ENCODE data around the gene PPM1M. TPM values are rescaled to one million over a fixed set of nuclear protein-coding genes. Genes with fewer than 3 reads are reported as not detected.

Gene PPM1M, protein sequence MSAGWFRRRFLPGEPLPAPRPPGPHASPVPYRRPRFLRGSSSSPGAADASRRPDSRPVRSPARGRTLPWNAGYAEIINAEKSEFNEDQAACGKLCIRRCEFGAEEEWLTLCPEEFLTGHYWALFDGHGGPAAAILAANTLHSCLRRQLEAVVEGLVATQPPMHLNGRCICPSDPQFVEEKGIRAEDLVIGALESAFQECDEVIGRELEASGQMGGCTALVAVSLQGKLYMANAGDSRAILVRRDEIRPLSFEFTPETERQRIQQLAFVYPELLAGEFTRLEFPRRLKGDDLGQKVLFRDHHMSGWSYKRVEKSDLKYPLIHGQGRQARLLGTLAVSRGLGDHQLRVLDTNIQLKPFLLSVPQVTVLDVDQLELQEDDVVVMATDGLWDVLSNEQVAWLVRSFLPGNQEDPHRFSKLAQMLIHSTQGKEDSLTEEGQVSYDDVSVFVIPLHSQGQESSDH
- total RNA-seq = 10 to 100 TPM; 13.0 to 44.7 (median 35.3) TPM

DNA sequence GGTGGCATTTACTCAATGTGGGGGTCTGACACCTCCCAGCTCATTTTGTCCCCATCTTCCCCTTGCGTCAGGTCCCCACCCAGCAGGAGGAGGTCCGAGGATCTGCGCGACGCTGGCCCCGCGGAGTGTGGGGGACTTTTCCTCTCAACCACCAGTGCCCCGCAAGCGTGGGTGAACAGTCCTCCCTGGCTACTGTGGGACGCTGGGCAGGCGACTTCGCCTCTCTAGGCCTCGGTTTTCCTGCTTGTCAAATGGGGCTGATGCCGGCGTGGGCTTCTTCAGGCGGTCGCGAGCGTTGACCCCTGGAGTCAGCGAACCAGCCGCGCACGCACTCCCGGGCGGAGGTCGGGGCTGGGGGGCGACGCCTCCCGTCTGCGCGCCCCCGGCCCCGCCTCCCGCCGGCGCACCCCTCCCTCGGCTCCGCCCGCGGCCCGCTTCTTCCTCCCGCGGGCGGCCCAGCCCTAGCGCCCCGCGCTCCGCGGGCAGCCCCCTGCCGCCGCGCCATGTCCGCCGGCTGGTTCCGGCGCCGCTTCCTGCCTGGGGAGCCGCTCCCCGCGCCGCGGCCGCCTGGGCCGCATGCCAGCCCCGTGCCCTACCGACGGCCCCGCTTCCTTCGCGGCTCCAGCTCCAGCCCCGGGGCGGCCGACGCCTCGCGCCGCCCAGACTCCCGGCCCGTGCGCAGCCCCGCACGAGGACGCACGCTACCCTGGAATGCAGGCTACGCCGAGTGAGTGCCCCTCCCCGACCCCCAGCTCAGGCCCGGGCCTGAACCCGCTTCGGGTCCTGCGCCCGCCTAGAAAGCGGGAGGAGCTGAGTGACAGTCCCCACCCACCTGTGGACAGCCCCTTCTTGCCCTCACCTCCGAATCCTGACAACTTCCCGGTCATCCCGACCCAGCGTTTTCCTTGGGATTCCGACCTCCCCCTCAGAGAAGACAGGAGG, at the start of gene PPM1M:
Gene PPM1M (plus strand): TSS at position 438 of the 942 bp plus-strand sequence. CDS start 66 bp downstream, at position 504.
- TF ChIP-seq, protein P1, sequence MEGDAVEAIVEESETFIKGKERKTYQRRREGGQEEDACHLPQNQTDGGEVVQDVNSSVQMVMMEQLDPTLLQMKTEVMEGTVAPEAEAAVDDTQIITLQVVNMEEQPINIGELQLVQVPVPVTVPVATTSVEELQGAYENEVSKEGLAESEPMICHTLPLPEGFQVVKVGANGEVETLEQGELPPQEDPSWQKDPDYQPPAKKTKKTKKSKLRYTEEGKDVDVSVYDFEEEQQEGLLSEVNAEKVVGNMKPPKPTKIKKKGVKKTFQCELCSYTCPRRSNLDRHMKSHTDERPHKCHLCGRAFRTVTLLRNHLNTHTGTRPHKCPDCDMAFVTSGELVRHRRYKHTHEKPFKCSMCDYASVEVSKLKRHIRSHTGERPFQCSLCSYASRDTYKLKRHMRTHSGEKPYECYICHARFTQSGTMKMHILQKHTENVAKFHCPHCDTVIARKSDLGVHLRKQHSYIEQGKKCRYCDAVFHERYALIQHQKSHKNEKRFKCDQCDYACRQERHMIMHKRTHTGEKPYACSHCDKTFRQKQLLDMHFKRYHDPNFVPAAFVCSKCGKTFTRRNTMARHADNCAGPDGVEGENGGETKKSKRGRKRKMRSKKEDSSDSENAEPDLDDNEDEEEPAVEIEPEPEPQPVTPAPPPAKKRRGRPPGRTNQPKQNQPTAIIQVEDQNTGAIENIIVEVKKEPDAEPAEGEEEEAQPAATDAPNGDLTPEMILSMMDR (IDR thresholded peaks at IDR 0.05; ENCODE audit: low read depth) = no peak

DNA sequence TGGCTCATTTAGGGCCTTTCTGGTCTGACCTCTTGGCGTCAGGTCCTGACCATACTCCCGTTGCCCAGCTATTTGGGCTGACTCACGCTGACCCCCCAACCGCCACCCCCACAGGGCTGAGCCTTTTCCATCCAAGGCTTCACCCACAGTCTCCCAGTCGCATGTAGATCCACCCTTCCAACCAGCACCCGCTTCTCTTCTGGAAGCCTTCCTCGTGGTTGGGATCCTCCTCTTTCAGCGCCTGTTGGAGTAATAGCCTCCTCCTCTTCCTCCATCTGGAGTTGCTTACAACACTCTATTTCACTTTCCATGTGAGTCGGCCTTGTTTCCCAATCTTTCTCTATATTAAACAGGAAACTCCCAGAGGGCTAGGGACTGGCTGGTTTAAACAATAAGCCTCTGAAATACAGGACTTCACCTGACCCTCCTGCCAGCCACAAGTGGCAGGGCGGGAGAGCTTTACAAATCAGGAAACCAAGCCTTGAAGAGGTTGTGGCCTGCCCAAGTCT, 49.7 kb upstream of the PPM1M start:
- TF ChIP-seq, protein P1 (IDR thresholded peaks at IDR 0.05; ENCODE audit: low read depth) = no peak

DNA sequence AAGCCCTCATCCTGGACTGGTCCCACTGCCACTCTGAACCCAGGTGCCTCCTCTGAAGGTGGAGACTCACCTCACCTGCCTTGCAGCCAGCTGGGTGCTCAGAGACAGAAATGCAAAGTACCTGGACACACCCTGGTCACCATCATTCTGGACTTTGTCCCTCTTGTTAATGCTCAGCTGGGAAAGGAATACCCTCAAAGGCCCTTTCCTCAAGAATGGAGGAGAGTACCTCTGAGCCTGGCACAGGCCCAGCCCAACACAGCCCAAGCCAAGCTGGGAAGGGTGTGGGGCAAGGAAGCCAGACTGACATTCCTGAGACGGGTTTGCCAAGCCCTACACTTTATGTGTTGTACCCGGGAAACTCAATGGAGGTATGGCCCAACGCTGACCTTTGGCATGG, 48.6 kb upstream of the PPM1M start:
- TF ChIP-seq, protein P1 (IDR thresholded peaks at IDR 0.05; ENCODE audit: low read depth) = no peak

DNA sequence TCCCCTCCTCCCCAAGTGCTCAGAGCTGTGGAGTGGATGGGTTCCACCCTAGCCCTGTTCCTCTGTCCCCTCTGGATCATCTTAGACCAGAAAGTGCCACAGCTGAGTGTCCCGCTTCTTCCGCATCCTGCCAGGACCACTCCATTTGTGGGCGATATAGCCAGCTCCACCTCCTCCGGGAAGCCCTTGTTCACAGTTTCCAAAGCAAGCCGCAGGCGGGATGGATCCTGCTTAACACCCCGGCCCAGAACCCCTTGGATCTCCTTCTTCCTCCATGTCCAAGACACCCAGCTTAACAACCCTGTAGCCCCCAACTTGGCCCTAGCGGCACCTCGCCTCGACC, 48.1 kb upstream of the PPM1M start:
- TF ChIP-seq, protein P1 (IDR thresholded peaks at IDR 0.05; ENCODE audit: low read depth) = no peak

- TF ChIP-seq, protein P1 (IDR thresholded peaks at IDR 0.05; ENCODE audit: low read depth) = no peak
These were observed 47.5 kb upstream of the PPM1M start, which contains the start of gene ALAS1 for GRCh38 chr3:52197842-52198625. ALAS1 (plus strand) TSS chr3:52198160; CDS start chr3:52199242, 1,082 bp downstream.

GRCh38 chr3:52198643-52199608, 46.6 kb upstream of the PPM1M start:
- TF ChIP-seq, protein P1 (IDR thresholded peaks at IDR 0.05; ENCODE audit: low read depth) = no peak
